Astrocyte of the hippocampus (primary cell): Measurements from ENCODE around the gene CACFD1.

Experiments
- DNase-seq: peaks from one replicate; pipeline ENCODE4 v3.0.0; 2011; ENCODE audit warnings: low read depth, low spot score

The CACFD1 gene

DNA sequence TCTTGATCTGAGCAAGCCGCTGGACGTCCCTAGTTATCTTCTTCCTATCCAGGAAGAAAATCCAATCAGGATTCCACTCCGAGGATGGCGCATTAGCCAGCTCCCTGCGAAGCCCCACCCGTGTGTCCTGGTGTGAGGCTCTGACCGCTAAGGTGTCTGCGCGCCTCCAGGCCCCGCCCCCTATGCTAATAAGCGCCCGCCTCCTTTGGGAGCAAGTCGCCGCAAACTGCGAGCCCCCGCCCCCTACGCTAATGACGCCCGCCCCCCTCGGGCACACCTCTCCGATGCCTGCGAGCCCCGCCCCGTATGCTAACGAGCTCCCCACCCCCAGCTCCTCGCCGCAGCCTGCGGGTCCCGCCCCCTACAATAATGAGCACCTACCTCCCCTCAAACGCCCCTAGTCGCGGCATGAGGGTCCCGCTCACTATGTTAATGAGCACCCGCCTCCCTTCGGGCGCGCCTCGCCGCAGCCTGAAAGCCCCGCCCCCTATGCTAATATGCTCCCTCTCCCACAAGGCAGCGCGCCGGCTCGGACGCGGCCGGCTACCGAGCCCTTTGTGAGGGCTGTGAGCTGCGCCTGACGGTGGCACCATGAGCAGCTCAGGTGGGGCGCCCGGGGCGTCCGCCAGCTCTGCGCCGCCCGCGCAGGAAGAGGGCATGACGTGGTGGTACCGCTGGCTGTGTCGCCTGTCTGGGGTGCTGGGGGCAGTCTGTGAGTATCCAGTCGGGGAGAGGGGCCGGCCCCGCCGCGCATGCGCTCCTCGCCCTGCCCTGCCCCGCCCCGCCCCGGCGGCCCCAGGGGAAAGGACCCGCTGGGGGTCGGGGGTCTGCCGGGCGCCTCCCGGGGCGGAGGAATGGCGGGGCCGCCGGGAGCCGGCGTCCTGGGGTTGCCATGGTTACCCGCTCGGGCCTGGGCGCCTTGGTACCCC, at the start of gene CACFD1:
Gene CACFD1, plus strand, starts transcription at position 503 of the 929 bp plus-strand sequence. Its CDS starts 89 bp downstream, at position 592.
- DNase-seq, result peak; percentile 98

- no peak for DNase-seq
Measured at GRCh38 chr9:133415170-133415569, 44.6 kb upstream of the CACFD1 start.

- DNase-seq, result peak; percentile 94
Measured at GRCh38 chr9:133417541-133418461, 42.0 kb upstream of the CACFD1 start, which contains the start of gene REXO4. REXO4 (minus strand) TSS chr9:133418010; CDS start chr9:133417844, 166 bp downstream.

- no peak for DNase-seq
Measured at GRCh38 chr9:133419005-133419404, 40.8 kb upstream of the CACFD1 start.

GRCh38 chr9:133420392-133420827, 39.4 kb upstream of the CACFD1 start:
- DNase-seq, result no peak

DNA sequence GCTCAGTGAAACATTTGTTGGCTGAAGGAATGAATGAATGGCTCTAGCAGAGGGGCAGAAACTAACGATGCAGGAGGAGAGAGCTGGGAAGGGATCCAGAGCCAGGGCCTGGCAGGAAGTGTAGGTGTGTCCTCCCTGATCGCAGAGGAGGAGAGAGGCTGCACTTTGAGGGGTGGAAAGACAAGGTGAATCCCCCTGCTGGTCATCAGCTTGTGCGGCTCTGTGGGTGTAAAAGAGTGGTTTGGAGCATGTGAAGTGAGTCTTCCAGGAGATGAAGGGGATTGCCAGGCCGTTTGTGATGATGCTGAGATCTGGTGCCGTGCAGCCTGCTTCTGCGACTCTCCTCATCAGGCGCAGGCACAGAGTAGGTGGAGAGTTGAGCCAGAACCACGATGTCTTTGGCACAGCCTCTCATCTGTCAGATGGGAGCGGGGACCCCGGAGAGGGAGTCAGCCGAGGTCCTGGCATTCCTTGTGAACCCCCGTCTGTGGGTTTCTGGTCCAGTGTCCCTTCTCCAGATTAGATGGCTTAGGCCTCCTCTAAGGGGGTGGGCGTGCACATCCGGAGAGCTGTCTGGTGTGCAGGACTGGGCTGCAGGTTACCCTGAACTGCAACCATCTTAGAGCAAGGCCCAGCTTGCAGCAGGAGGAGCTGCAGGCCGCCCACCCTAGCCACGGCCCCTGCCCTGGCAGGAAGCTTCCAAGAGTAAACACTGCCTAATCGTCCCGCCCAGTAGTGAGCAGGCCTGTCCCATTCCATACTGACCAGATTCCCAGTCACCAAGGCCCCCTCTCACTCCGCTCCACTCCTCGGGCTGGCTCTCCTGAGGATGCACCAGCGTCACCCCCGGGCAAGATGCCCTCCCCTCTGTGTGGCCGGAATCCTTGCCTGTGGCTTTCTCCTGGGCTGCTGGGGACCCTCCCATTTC, 37.9 kb upstream of the CACFD1 start, which contains the start of gene ADAMTS13:
Gene ADAMTS13, plus strand, starts transcription at position 753 of the 928 bp plus-strand sequence. Its CDS starts 77 bp downstream, at position 830.
- DNase-seq, result no peak

DNA sequence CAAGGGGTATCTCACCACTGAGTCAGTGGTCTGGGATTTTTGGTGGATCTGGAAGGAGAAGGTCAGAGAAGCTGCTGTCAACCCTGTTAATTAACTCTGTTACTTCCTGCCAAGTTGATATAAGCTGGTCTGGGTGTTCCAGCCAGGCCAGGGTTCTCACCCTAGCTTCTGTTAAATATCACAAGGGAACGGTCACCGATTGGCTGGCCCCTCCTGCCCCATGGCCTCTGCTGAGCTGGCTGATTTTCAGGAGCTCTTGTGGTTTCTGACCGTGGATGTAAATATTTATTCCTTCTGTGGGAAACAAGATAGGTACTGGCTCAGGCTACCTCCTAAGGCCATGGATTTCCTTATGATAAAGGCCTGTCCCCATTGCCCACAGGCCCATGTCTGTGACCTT, 36.6 kb upstream of the CACFD1 start:
- no peak for DNase-seq

GRCh38 chr9:133424187-133424586, 35.6 kb upstream of the CACFD1 start:
- DNase-seq, result no peak

GRCh38 chr9:133425049-133425632, 34.6 kb upstream of the CACFD1 start:
- no peak for DNase-seq

GRCh38 chr9:133426011-133426410, 33.8 kb upstream of the CACFD1 start:
- DNase-seq, result no peak

- no peak for DNase-seq
Measured at GRCh38 chr9:133427658-133428348, 32.0 kb upstream of the CACFD1 start.

DNA sequence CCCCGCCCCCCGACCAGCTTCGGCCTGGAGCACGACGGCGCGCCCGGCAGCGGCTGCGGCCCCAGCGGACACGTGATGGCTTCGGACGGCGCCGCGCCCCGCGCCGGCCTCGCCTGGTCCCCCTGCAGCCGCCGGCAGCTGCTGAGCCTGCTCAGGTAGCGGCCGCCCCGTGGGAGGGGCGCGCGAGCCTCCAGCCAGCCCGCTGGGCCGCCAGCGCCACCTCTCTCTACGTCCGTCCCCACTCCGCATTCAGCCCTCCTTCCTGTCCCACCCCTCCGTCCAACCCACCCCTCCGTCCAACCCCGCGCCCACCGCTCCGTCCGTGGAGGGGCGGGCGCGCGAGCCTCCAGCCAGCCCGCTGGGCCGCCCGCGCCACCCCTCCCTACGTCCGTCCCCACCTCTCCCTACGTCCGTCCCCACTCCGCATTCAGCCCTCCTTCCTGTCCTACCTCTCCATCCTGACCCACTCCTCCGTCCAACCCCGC, 31.1 kb upstream of the CACFD1 start:
- DNase-seq, result peak; percentile 53

GRCh38 chr9:133429214-133429613, 30.6 kb upstream of the CACFD1 start:
- DNase-seq, result no peak

GRCh38 chr9:133429641-133430161, 30.1 kb upstream of the CACFD1 start:
- peak; percentile 66 for DNase-seq

GRCh38 chr9:133430244-133430643, 29.5 kb upstream of the CACFD1 start:
- DNase-seq, result no peak

DNA sequence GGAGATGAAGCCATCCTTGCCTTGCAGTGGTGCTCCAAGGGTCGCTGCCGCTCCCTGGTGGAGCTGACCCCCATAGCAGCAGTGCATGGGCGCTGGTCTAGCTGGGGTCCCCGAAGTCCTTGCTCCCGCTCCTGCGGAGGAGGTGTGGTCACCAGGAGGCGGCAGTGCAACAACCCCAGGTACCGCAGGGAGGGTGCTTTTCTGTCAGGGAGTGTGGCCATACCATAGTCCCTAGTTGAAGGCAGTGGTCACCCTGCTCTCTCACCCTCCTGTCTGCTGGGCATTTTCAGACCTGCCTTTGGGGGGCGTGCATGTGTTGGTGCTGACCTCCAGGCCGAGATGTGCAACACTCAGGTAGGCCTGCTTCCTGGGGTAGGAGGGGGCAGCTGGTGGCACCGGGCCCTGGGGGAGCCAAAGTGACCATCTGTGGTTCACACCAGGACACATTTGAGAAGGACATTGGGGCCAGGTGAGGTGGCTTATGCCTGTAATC, 26.4 kb upstream of the CACFD1 start:
- DNase-seq, result no peak

DNA sequence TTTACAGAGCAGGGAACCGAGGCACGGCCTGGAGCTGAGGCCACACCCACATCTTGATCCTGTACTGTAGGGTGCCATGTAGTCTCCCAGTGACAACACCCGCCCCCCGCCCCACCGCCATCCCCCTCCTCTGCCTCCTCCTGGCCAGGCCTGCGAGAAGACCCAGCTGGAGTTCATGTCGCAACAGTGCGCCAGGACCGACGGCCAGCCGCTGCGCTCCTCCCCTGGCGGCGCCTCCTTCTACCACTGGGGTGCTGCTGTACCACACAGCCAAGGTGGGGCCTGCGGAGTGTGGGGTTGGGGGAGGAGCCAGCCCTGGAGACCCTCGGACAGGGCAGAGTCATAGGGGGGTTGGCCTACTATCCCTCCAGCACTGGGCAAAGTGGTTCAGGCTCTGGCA, 23.1 kb upstream of the CACFD1 start:
- no peak for DNase-seq

DNA sequence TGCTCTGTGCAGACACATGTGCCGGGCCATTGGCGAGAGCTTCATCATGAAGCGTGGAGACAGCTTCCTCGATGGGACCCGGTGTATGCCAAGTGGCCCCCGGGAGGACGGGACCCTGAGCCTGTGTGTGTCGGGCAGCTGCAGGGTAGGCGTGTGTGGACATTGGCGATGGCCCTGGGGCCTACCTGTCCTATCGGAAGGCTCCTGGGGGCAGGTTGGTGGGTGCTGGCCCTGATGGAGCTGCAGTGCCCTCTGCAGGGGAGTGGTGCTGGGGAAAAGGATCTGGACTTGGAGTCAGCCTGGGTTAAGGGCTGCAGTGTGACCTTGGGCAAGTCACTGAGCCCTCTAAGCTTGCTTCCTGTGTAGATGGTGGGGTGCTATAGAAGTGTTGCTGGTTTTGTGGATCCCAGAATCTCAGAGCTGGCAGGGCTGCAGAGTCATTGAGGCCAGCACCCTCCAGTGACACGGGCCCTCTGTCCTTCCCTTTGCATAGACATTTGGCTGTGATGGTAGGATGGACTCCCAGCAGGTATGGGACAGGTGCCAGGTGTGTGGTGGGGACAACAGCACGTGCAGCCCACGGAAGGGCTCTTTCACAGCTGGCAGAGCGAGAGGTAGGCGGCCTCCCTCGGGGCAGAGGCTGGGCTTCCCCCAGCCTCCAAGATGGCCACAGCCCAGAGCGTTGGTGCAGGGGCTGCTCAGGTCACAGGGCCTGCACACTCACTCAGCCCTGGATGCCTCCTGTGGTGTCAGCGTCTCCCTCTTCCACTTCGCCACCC, 21.8 kb upstream of the CACFD1 start:
- DNase-seq, result no peak
